ENCODE results near the gene CHRND.

Gene CHRND

GRCh38 chr2:232525791-232526371 is at the start of gene CHRND:
CHRND (plus strand) TSS chr2:232526160; CDS start chr2:232526216, 56 bp downstream.
- no peak for TF ChIP-seq CTCF (IDR thresholded peaks at IDR 0.05; ENCODE audit: low read depth, low read length, missing control alignments)
- no peak for DNase-seq (ENCODE audit: low read depth)

GRCh38 chr2:232476791-232477190 is 49.2 kb upstream of the CHRND start:
- no peak overlapping the region for H3K4me3 ChIP-seq (ENCODE audit: low read depth, low read length)
- no peak for TF ChIP-seq CTCF (IDR thresholded peaks at IDR 0.05; ENCODE audit: low read depth, low read length, missing control alignments)
- DNase-seq (ENCODE audit: low read depth): no peak

More at GRCh38 chr2:232525791-232526371, at the start of gene CHRND:
- H3K4me3 ChIP-seq (ENCODE audit: low read depth, low read length): no peak within 1 kb of the TSS

- no peak overlapping the region for H3K4me3 ChIP-seq (ENCODE audit: low read depth, low read length)
- no peak for DNase-seq (ENCODE audit: low read depth)
- TF ChIP-seq CTCF (IDR thresholded peaks at IDR 0.05; ENCODE audit: low read depth, low read length, missing control alignments): no peak
Observed at GRCh38 chr2:232477751-232478510, 48.0 kb upstream of the CHRND start.

- H3K4me3 ChIP-seq (ENCODE audit: low read depth, low read length): no peak overlapping the region
- TF ChIP-seq CTCF (IDR thresholded peaks at IDR 0.05; ENCODE audit: low read depth, low read length, missing control alignments): no peak
- no peak for DNase-seq (ENCODE audit: low read depth)
Observed at GRCh38 chr2:232478571-232479340, 47.2 kb upstream of the CHRND start.

- DNase-seq (ENCODE audit: low read depth): no peak
- TF ChIP-seq CTCF (IDR thresholded peaks at IDR 0.05; ENCODE audit: low read depth, low read length, missing control alignments): no peak
Observed at GRCh38 chr2:232479341-232480200, 46.4 kb upstream of the CHRND start.

More at GRCh38 chr2:232479341-232480200, 46.4 kb upstream of the CHRND start:
- H3K4me3 ChIP-seq (ENCODE audit: low read depth, low read length): no peak overlapping the region

Measured in GM12864 (cell line).